Lung (tissue), 16 donors: ENCODE data around the gene SPEF2. TPM values are rescaled to one million over a fixed set of nuclear protein-coding genes. Genes with fewer than 3 reads are reported as not detected.

Experiments used
- ATAC-seq: fragments of 200-7000 bp; cut with Tn5 transposase; one replicate; pipeline ENCODE4 v1.9.1; 2020; ENCODE audit warnings: moderate number of reproducible peaks; ENCODE audit not compliant: insufficient read depth, low FRiP score
- DNase-seq, 3 donors: peaks; one replicate each; pipeline ENCODE4 v3.0.0-alpha.2; 2013 to 2017
- H3K27ac ChIP-seq, 2 donors: one replicate each; pipeline ENCODE4 v1.5.1; 2013; ENCODE audit warnings: mild to moderate bottlenecking in 2 of 2, moderate library complexity in 2 of 2, control low read depth in 1 of 2, inconsistent platforms in 1 of 2, low read depth in 1 of 2, low read length in 1 of 2
- H3K27me3 ChIP-seq, 3 donors: one replicate each; pipeline ENCODE4 v1.5.1; 2013; ENCODE audit warnings: low read length in 2 of 3; ENCODE audit not compliant: control insufficient read depth in 3 of 3, insufficient read depth in 3 of 3
- H3K36me3 ChIP-seq, 4 donors: one replicate each; pipeline ENCODE4 v1.5.1; 2013; ENCODE audit warnings: low read length in 4 of 4, mild to moderate bottlenecking in 1 of 4, moderate library complexity in 1 of 4; ENCODE audit not compliant: control insufficient read depth in 4 of 4, insufficient read depth in 4 of 4
- H3K4me1 ChIP-seq, 5 donors: one replicate each; pipeline ENCODE4 v1.5.1; 2013; ENCODE audit warnings: low read length in 5 of 5, mild to moderate bottlenecking in 2 of 5, moderate library complexity in 1 of 5; ENCODE audit not compliant: control insufficient read depth in 5 of 5, insufficient read depth in 5 of 5
- H3K4me3 ChIP-seq: one replicate; pipeline ENCODE4 v1.5.1; 2013; ENCODE audit warnings: mild to moderate bottlenecking, control low read depth, moderate library complexity
- H3K9ac ChIP-seq, 2 donors: one replicate each; pipeline ENCODE4 v1.5.1; 2013; ENCODE audit warnings: low read length in 2 of 2, control low read depth in 1 of 2; ENCODE audit not compliant: insufficient read depth in 1 of 2
- H3K9me3 ChIP-seq, 4 donors: one replicate each; pipeline ENCODE4 v1.5.1; 2013; ENCODE audit warnings: low read length in 3 of 4, mild to moderate bottlenecking in 1 of 4, moderate library complexity in 1 of 4; ENCODE audit not compliant: control insufficient read depth in 4 of 4, insufficient read depth in 3 of 4
- WGBS, 2 donors: extraction: QIAGEN DNeasy Blood & Tissue Kit; methylation state at CpG; one replicate each; pipeline ENCODE4 v1.1.7; 2013; 5-methylcytosine and 5-hydroxymethylcytosine counted together
- long read RNA-seq, 5 donors: transcript quantifications; one replicate each; lab custom pipeline, GENCODE V29; 2026
- polyA plus RNA-seq, 2 donors: library from polyadenylated mRNA; stranded (reverse); fragments of 200-250 nt; gene quantifications; one replicate each; pipeline ENCODE4 v1.2.1, GENCODE V29; 2013
- total RNA-seq, 2 donors: library from RNA; depleted of rRNA in 1 of 2; stranded (reverse); fragments of >200 nt in 1 of 2; gene quantifications; one replicate each; pipeline ENCODE4 v1.2.1, GENCODE V29; 2014 to 2021
- TF ChIP-seq, protein P1 (sequence below): IDR thresholded peaks from 2 replicates; pipeline ENCODE4 v1.5.1; 2012; ENCODE audit warnings: mild to moderate bottlenecking; ENCODE audit errors: control extremely low read depth, extremely low read depth
- donor health status: control.
- donor health status: control.
- donor health status: Bipolar disorder and iron deficiency.
- donor health status: healthy.
- donor health status: DM: yes; HTN: yes; CAD: no.

Gene SPEF2, protein sequence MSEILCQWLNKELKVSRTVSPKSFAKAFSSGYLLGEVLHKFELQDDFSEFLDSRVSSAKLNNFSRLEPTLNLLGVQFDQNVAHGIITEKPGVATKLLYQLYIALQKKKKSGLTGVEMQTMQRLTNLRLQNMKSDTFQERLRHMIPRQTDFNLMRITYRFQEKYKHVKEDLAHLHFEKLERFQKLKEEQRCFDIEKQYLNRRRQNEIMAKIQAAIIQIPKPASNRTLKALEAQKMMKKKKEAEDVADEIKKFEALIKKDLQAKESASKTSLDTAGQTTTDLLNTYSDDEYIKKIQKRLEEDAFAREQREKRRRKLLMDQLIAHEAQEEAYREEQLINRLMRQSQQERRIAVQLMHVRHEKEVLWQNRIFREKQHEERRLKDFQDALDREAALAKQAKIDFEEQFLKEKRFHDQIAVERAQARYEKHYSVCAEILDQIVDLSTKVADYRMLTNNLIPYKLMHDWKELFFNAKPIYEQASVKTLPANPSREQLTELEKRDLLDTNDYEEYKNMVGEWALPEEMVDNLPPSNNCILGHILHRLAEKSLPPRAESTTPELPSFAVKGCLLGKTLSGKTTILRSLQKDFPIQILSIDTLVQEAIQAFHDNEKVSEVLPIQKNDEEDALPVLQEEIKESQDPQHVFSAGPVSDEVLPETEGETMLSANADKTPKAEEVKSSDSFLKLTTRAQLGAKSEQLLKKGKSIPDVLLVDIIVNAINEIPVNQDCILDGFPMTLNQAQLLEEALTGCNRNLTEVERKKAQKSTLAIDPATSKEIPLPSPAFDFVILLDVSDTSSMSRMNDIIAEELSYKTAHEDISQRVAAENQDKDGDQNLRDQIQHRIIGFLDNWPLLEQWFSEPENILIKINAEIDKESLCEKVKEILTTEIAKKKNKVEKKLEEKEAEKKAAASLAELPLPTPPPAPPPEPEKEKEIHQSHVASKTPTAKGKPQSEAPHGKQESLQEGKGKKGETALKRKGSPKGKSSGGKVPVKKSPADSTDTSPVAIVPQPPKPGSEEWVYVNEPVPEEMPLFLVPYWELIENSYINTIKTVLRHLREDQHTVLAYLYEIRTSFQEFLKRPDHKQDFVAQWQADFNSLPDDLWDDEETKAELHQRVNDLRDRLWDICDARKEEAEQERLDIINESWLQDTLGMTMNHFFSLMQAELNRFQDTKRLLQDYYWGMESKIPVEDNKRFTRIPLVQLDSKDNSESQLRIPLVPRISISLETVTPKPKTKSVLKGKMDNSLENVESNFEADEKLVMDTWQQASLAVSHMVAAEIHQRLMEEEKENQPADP (N-terminal part only)
- total RNA-seq, result 10 to 100 TPM; 16.9 to 73.9 TPM
- 1 to 10 TPM; 2.7 to 5.7 TPM for polyA plus RNA-seq
- long read RNA-seq, donor 1, transcript SPEF2-207 (3 exons, 583 nt), result major isoform, 7 of 10 reads
- long read RNA-seq, donor 1, partial matches to known transcripts, result 0 of 10 reads
- long read RNA-seq, donor 1, other reads (novel, unspliced or antisense), result 0 of 10 reads
- long read RNA-seq, donor 2, partial matches to known transcripts, result 0 of 2 reads
- long read RNA-seq, donor 2, other reads (novel, unspliced or antisense), result 0 of 2 reads
- long read RNA-seq, donor 3, full-length matches to known transcripts, result 6 of 6 reads
- long read RNA-seq, donor 3, partial matches to known transcripts, result 0 of 6 reads
- long read RNA-seq, donor 3, other reads (novel, unspliced or antisense), result 0 of 6 reads
- long read RNA-seq, donor 4, partial matches to known transcripts, result 0 of 1 reads
- long read RNA-seq, donor 4, other reads (novel, unspliced or antisense), result 0 of 1 reads
- long read RNA-seq, donor 5, partial matches to known transcripts, result 0 of 5 reads
- long read RNA-seq, donor 5, other reads (novel, unspliced or antisense), result 0 of 5 reads

DNA sequence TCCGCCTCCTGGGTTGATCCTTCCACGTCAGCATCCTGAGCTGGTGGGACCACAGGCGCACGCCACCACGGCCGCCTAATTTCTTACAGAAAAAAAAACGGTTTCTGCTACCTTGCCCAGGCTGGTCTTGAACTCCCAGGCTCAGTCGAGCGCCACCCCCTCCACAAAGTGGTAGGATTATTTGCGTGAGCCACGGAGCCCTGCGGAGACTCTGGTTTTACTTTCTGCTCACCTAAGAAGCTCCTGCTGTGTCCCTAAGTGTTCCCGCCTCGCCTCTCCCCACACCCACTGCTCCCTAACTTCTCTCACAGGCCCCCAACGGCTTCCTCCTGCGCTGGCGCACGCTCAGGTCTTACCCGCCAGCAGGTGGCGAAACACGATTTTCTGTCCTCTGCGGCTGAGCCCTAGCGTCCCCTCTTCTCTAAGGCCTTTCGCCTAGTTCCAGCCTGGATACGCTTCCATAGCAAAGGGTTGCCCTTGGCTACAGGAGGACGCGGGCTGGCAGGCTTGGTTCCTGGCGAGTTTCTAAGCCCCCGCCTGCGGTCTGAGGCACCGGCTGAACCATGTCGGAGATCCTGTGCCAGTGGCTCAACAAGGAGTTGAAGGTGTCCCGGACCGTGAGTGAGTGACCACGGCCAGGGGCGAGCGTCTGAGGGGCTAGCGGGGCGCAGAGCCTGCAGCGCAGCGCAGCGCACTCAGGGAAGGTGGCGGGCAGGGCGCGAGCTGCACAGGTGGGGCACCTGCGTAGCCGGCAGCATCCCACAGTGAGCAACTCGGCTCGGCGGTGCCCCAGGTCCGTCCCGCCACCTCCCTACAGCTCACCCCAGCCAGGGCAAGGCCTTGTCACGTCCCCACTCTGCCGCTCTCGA lies at the start of gene SPEF2:
SPEF2 (plus strand) TSS at position 429 of the 869 bp plus-strand sequence; CDS start at position 564, 135 bp downstream.
- Histone ChIP-seq H3K9ac (peak within 1 kb of the TSS; percentile 35 to 83), H3K9me3 (no peaks in the 10 kb centered on the region), H3K27ac (peak within 1 kb of the TSS in 1 of 2 donors; percentile 15), H3K4me3 (peak within 1 kb of the TSS; percentile 66), H3K36me3 (no peaks in the 10 kb centered on the region), H3K27me3 (no peaks in the 10 kb centered on the region), H3K4me1 (peaks cover 0 to 10% (median 3%) of the 10 kb centered on the region in 5 donors)
- 10 to 12% methylated on average over 45 to 55 of the region's 55 CpGs for WGBS, 2 donors
- TF ChIP-seq, protein P1, sequence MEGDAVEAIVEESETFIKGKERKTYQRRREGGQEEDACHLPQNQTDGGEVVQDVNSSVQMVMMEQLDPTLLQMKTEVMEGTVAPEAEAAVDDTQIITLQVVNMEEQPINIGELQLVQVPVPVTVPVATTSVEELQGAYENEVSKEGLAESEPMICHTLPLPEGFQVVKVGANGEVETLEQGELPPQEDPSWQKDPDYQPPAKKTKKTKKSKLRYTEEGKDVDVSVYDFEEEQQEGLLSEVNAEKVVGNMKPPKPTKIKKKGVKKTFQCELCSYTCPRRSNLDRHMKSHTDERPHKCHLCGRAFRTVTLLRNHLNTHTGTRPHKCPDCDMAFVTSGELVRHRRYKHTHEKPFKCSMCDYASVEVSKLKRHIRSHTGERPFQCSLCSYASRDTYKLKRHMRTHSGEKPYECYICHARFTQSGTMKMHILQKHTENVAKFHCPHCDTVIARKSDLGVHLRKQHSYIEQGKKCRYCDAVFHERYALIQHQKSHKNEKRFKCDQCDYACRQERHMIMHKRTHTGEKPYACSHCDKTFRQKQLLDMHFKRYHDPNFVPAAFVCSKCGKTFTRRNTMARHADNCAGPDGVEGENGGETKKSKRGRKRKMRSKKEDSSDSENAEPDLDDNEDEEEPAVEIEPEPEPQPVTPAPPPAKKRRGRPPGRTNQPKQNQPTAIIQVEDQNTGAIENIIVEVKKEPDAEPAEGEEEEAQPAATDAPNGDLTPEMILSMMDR, result peak; percentile 52
- DNase-seq (peak; percentile 91 to 95 (median 93)), ATAC-seq (peak; percentile 99)

DNA sequence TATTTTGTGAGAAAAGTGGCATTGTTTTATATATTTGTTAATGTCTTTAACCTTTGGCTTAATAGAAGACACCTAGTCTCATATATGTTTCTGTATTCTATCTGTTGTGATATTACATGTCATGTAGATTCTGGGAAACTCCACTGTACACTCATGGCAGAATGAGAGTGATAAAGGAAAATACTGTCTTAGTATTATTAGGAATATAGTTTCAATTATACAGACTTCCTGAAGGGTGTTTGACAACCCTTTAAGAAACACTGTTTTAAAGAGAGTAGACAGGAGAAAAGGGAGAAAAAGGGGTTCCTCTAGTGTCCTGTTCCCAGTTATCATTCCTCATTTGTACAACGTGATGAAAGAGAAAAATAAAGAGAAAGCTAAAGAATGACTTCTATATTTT lies 42.1 kb upstream of the SPEF2 start:
- no peaks in the 10 kb centered on the region for H3K27me3 ChIP-seq
- TF ChIP-seq, protein P1, result no peak
- H3K27ac ChIP-seq, result no peak overlapping the region
- no peaks in the 10 kb centered on the region for H3K4me1 ChIP-seq
- WGBS, 2 donors, result 63 to 80% methylated on average over 1 of the region's 1 CpG
- no peak for DNase-seq
- no peak overlapping the region for H3K9ac ChIP-seq
- ATAC-seq, result no peak
- H3K36me3 ChIP-seq, result no peaks in the 10 kb centered on the region
- H3K9me3 ChIP-seq, result no peaks in the 10 kb centered on the region
- H3K4me3 ChIP-seq, result no peak overlapping the region
